HUES64 (cell line): ENCODE results near the gene RABL6.

ENCODE experiments used
- H3K27ac ChIP-seq: 2 replicates; pipeline ENCODE4 v1.7.0; 2013; ENCODE audit warnings: low read depth, low read length, inconsistent platforms
- H3K27me3 ChIP-seq: 2 replicates; pipeline ENCODE4 v1.6.1; 2013; ENCODE audit warnings: mild to moderate bottlenecking, low read length; ENCODE audit not compliant: insufficient read depth
- H3K36me3 ChIP-seq: 2 replicates; pipeline ENCODE4 v1.6.1; 2013; ENCODE audit warnings: mild to moderate bottlenecking, low read length; ENCODE audit not compliant: insufficient read depth
- H3K4me1 ChIP-seq: 2 replicates; pipeline ENCODE4 v1.6.1; 2013; ENCODE audit warnings: mild to moderate bottlenecking, low read length, moderate library complexity; ENCODE audit not compliant: insufficient read depth
- H3K4me3 ChIP-seq: 2 replicates; pipeline ENCODE4 v1.5.1; 2013; ENCODE audit warnings: mild to moderate bottlenecking, low read length, moderate library complexity
- H3K9ac ChIP-seq: 2 replicates; pipeline ENCODE4 v1.6.1; 2013; ENCODE audit warnings: mild to moderate bottlenecking, low read depth, low read length
- H3K9me3 ChIP-seq: 2 replicates; pipeline ENCODE4 v1.6.1; 2013; ENCODE audit warnings: low read depth, low read length; ENCODE audit not compliant: insufficient read depth
- WGBS: fragments of 150-250, 120-280 bp; methylation state at CpG from one replicate; pipeline ENCODE4 v1.1.7; 2013; ENCODE audit warnings: missing lambda C conversion rate; 5-methylcytosine and 5-hydroxymethylcytosine counted together

Gene RABL6

GRCh38 chr9:136853596-136854112 lies 45.9 kb downstream of the RABL6 start:
- H3K9ac ChIP-seq, result no peak overlapping the region
- no peaks in the 10 kb centered on the region for H3K9me3 ChIP-seq
- H3K36me3 ChIP-seq, result peaks cover 17% of the 10 kb centered on the region
- H3K4me1 ChIP-seq, result no peaks in the 10 kb centered on the region
- H3K27me3 ChIP-seq, result no peaks in the 10 kb centered on the region
- H3K4me3 ChIP-seq, result no peak overlapping the region
- 91% methylated on average over 18 of the region's 18 CpGs for WGBS
- H3K27ac ChIP-seq, result no peak overlapping the region

GRCh38 chr9:136854113-136854841 lies 46.5 kb downstream of the RABL6 start:
- Histone ChIP-seq H3K4me3 (no peak overlapping the region), H3K27me3 (no peaks in the 10 kb centered on the region), H3K27ac (no peak overlapping the region), H3K9ac (no peak overlapping the region), H3K4me1 (no peaks in the 10 kb centered on the region), H3K9me3 (no peaks in the 10 kb centered on the region), H3K36me3 (peaks cover 17% of the 10 kb centered on the region)
- 92% methylated on average over 30 of the region's 30 CpGs for WGBS

- no peaks in the 10 kb centered on the region for H3K4me1 ChIP-seq
- WGBS, result 94% methylated on average over 23 of the region's 23 CpGs
- H3K9ac ChIP-seq, result no peak overlapping the region
- no peak overlapping the region for H3K27ac ChIP-seq
- peaks cover 17% of the 10 kb centered on the region for H3K36me3 ChIP-seq
- H3K4me3 ChIP-seq, result no peak overlapping the region
- no peaks in the 10 kb centered on the region for H3K9me3 ChIP-seq
- H3K27me3 ChIP-seq, result no peaks in the 10 kb centered on the region
Measured at GRCh38 chr9:136854842-136855460, 47.2 kb downstream of the RABL6 start.

- Histone ChIP-seq H3K27ac (no peak overlapping the region), H3K9me3 (no peaks in the 10 kb centered on the region)
Measured at GRCh38 chr9:136855461-136856078, 47.8 kb downstream of the RABL6 start.

GRCh38 chr9:136856079-136856476 lies 48.3 kb downstream of the RABL6 start:
- WGBS, result 91% methylated on average over 15 of the region's 15 CpGs
- H3K4me1 ChIP-seq, result no peaks in the 10 kb centered on the region
- H3K27ac ChIP-seq, result no peak overlapping the region

More at GRCh38 chr9:136855461-136856078, 47.8 kb downstream of the RABL6 start:
- Histone ChIP-seq H3K36me3 (peaks cover 14% of the 10 kb centered on the region), H3K9ac (no peak overlapping the region), H3K4me1 (no peaks in the 10 kb centered on the region), H3K4me3 (no peak overlapping the region), H3K27me3 (no peaks in the 10 kb centered on the region)
- WGBS, result 90% methylated on average over 26 of the region's 26 CpGs

GRCh38 chr9:136856541-136857141 lies 48.9 kb downstream of the RABL6 start:
- no peak overlapping the region for H3K9ac ChIP-seq
- 91% methylated on average over 14 of the region's 14 CpGs for WGBS
- no peak overlapping the region for H3K27ac ChIP-seq
- H3K9me3 ChIP-seq, result no peaks in the 10 kb centered on the region
- H3K4me1 ChIP-seq, result no peaks in the 10 kb centered on the region
- no peak overlapping the region for H3K4me3 ChIP-seq
- peaks cover 14% of the 10 kb centered on the region for H3K36me3 ChIP-seq
- no peaks in the 10 kb centered on the region for H3K27me3 ChIP-seq

More at GRCh38 chr9:136856079-136856476, 48.3 kb downstream of the RABL6 start:
- no peaks in the 10 kb centered on the region for H3K27me3 ChIP-seq
- H3K9me3 ChIP-seq, result no peaks in the 10 kb centered on the region
- no peak overlapping the region for H3K4me3 ChIP-seq
- no peak overlapping the region for H3K9ac ChIP-seq
- peaks cover 14% of the 10 kb centered on the region for H3K36me3 ChIP-seq

GRCh38 chr9:136857166-136857565 lies 49.4 kb downstream of the RABL6 start:
- H3K27me3 ChIP-seq, result no peaks in the 10 kb centered on the region
- H3K36me3 ChIP-seq, result peaks cover 17% of the 10 kb centered on the region
- no peaks in the 10 kb centered on the region for H3K4me1 ChIP-seq
- no peaks in the 10 kb centered on the region for H3K9me3 ChIP-seq
- no peak overlapping the region for H3K9ac ChIP-seq
- no peak overlapping the region for H3K27ac ChIP-seq
- H3K4me3 ChIP-seq, result no peak overlapping the region
- 91% methylated on average over 19 of the region's 19 CpGs for WGBS

- Histone ChIP-seq H3K36me3 (peaks cover 23% of the 10 kb centered on the region), H3K27me3 (no peaks in the 10 kb centered on the region), H3K27ac (no peak overlapping the region), H3K9me3 (no peaks in the 10 kb centered on the region), H3K9ac (no peak overlapping the region), H3K4me1 (no peaks in the 10 kb centered on the region), H3K4me3 (no peak overlapping the region)
- 93% methylated on average over 27 of the region's 29 CpGs for WGBS
Measured at GRCh38 chr9:136857581-136858412, 50.0 kb downstream of the RABL6 start.

- H3K27ac ChIP-seq, result no peak overlapping the region
- no peaks in the 10 kb centered on the region for H3K4me1 ChIP-seq
- no peaks in the 10 kb centered on the region for H3K9me3 ChIP-seq
- no peak overlapping the region for H3K4me3 ChIP-seq
- 95% methylated on average over 15 of the region's 15 CpGs for WGBS
- H3K9ac ChIP-seq, result no peak overlapping the region
- peaks cover 29% of the 10 kb centered on the region for H3K36me3 ChIP-seq
- no peaks in the 10 kb centered on the region for H3K27me3 ChIP-seq
Measured at GRCh38 chr9:136858452-136858843, 50.7 kb downstream of the RABL6 start.

- Histone ChIP-seq H3K36me3 (peaks cover 36% of the 10 kb centered on the region), H3K27me3 (no peaks in the 10 kb centered on the region), H3K9me3 (no peaks in the 10 kb centered on the region), H3K27ac (no peak overlapping the region), H3K9ac (no peak overlapping the region), H3K4me1 (no peaks in the 10 kb centered on the region), H3K4me3 (no peak overlapping the region)
- WGBS, result 93% methylated on average over 20 of the region's 20 CpGs
Measured at GRCh38 chr9:136858844-136859757, 51.4 kb downstream of the RABL6 start.
